LNCaP clone FGC (cell line): ENCODE results near the gene FOXL3.

ENCODE experiments used
- DNase-seq: peaks from one replicate; pipeline ENCODE4 v3.0.0-alpha.2; 2011; ENCODE audit warnings: low read depth
- H3K4me3 ChIP-seq: 2 replicates; pipeline ENCODE4 v1.5.1; 2011; ENCODE audit warnings: mild to moderate bottlenecking, low read depth, low read length, control low read depth
- TF ChIP-seq, protein P1 (sequence below): IDR thresholded peaks from 2 replicates; pipeline ENCODE4 v1.5.1; 2012; ENCODE audit warnings: mild to moderate bottlenecking; ENCODE audit not compliant: control insufficient read depth, insufficient read depth; ENCODE audit errors: extremely low read depth

Gene FOXL3

GRCh38 chr7:300048-300447 lies 10.1 kb downstream of the FOXL3 start:
- TF ChIP-seq, protein P1, sequence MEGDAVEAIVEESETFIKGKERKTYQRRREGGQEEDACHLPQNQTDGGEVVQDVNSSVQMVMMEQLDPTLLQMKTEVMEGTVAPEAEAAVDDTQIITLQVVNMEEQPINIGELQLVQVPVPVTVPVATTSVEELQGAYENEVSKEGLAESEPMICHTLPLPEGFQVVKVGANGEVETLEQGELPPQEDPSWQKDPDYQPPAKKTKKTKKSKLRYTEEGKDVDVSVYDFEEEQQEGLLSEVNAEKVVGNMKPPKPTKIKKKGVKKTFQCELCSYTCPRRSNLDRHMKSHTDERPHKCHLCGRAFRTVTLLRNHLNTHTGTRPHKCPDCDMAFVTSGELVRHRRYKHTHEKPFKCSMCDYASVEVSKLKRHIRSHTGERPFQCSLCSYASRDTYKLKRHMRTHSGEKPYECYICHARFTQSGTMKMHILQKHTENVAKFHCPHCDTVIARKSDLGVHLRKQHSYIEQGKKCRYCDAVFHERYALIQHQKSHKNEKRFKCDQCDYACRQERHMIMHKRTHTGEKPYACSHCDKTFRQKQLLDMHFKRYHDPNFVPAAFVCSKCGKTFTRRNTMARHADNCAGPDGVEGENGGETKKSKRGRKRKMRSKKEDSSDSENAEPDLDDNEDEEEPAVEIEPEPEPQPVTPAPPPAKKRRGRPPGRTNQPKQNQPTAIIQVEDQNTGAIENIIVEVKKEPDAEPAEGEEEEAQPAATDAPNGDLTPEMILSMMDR, result no peak
- no peak overlapping the region for H3K4me3 ChIP-seq
- DNase-seq, result no peak

DNA sequence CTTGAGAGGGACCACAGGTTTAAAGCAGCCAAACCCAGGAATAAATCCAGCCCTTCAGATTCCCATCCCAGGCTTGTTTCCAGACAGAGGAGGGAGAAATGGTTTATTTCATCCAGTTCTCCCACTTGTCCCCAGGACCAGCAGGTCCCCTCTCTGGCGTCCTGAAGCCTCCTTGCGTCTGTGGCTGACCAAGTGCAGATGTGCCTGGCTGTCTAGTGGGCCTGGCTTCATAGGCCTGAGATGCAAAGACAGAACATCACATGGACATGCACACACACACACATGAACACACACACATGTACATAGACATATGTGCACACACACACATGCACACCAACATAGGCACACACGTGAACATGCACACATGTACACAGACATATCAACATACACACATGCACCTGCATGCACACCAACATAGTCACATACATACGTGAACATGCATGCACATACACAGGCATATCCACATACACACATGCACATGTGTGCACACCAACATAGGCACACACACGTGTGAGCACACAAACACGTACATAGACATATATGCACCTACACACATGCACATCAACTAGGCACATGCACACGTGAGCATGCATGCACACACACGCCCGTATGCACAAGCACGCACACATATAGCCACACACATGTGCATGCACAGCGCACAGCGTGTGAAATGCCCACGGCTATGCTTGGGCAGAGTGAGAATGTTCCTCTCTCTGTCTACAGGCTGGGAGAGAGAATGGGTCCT lies 10.7 kb downstream of the FOXL3 start:
- no peak overlapping the region for H3K4me3 ChIP-seq
- TF ChIP-seq, protein P1, result no peak
- no peak for DNase-seq

- no peak for DNase-seq
- no peak overlapping the region for H3K4me3 ChIP-seq
- TF ChIP-seq, protein P1, result no peak
Observed at GRCh38 chr7:301291-302053, 11.5 kb downstream of the FOXL3 start.

- H3K4me3 ChIP-seq, result no peak overlapping the region
- TF ChIP-seq, protein P1, result no peak
- DNase-seq, result no peak
Observed at GRCh38 chr7:302054-302992, 12.4 kb downstream of the FOXL3 start.

DNA sequence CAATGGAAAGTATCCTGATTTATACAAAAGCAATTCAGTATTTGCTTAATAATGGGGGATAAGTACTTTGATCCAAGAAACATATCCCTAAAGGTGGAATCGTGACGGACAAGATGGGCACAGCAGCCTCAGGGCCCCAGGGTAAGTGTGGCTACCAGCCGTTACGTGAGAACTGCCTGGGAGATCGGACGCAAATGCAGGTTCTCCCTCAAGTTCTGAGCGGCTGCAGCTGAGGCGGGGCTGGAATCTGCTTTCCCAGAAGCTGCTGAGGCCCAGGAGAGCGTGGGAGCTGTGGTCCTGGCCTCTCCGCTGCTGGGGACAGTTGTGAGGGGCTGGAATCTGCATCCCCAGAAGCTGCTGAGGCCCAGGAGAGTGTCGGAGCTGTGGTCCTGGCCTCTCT lies 13.5 kb downstream of the FOXL3 start:
- TF ChIP-seq, protein P1, result no peak
- no peak overlapping the region for H3K4me3 ChIP-seq
- DNase-seq, result no peak

DNA sequence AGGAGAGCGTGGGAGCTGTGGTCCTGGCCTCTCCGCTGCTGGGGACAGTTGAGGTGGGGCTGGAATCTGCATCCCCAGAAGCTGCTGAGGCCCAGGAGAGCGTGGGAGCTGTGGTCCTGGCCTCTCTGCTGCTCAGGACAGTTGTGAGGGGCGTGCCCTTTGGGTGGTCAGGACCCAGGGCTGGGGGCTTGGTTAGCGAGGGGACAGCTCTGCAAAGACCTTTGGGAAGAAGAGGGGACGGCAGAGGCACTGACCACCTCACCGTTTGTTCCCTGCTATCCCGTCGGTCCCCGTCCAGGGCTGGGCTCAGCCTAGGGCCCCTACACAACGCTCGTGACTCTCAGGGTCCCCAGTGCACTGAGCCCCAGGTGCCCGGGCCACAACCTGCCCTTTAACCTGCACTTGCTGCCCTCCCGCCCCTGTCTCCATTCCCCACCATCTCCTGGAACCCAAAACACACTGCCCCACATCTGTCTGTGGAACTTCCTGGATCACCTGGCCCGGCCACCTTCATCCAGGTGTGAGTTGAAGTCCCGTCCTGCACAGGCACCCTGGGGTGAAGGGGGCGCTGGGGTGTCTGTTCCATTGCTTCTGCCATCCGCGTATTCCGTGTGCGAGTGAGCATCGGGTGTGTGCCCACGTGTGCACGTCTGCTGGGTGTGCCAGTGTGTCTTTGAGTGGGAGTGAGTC lies 14.1 kb downstream of the FOXL3 start:
- H3K4me3 ChIP-seq, result no peak overlapping the region
- no peak for DNase-seq
- TF ChIP-seq, protein P1, result no peak
